Prostate gland (tissue), 2 donors: ENCODE data around the gene RHAG.

Experiments
- CTCF ChIP-seq, 4 experiments: fragments of 200-600 bp in 2 of 4; fragments of 450-650 bp in 2 of 4; sonication (generic) in 2 of 4; IDR thresholded peaks; 1 replicate in 3 of 4; 2 replicates in 1 of 4; pipeline ENCODE4 v1.5.1; 2016 to 2019; ENCODE audit warnings: antibody characterized with exemption in 4 of 4, mild to moderate bottlenecking in 2 of 4, moderate library complexity in 2 of 4
- POLR2AphosphoS5 ChIP-seq: sonication (generic); formaldehyde crosslinking; IDR thresholded peaks from one replicate; pipeline ENCODE4 v1.6.1; 2017; ENCODE audit warnings: antibody characterized with exemption

- TF ChIP-seq CTCF (IDR thresholded peaks at IDR 0.05) (no peak), POLR2AphosphoS5 (no peak)
Observed at GRCh38 chr6:49675816-49676215, 39.2 kb upstream of the RHAG start.
